ENCODE data around the gene NEO1.
A peak's percentile ranks its signal among the peaks of the same experiment; 100 is the strongest.

Gene NEO1

DNA sequence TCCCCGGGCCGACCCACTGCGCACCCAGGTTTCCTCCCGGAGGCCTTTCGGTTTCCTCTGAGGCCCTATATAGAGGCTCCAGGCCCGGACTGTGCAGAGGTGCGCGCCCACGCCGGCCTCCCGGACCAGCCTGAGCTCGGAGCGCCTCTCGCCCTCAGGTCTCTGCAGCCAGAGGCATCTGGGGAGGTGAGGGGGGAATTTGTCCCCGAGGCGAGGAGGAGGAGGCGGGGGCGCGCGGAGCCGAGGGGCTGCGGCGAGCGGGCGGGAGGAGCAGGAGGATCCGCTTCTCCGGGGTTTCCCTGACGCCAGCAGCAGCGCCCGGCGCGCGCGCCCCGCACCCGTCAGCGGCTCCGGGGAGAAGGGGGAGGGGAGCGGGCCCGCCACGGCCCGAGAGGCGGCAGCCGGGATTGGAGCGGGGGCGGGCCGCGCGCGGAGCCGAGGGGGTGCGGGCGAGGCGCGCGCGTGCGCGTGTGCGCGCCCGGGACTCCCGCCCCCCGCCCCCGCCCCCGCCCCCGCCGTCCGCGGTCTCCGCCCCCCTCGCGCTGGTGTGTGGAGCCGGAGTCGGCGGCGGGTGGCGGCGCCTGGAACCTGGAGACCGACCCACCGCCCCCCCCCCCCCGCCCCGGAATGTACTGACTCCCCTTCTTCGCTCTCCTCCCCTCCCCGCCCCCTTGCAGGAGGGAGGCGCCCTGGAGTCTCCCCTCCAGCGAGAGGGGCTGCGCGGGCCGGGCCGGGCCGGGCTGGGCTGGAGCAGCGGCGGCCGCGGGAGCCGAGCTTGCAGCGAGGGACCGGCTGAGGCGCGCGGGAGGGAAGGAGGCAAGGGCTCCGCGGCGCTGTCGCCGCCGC lies at the start of gene NEO1:
NEO1 (plus strand) TSS at position 657 of the 846 bp plus-strand sequence. CDS start 213 bp downstream, outside the sequence.
- DNase-seq (ENCODE audit: low spot score), result peak; percentile 95

- DNase-seq (ENCODE audit: low spot score), result no peak
These were observed 47.8 kb upstream of the NEO1 start for GRCh38 chr15:73004462-73004861.

GRCh38 chr15:73005032-73005431 lies 47.2 kb upstream of the NEO1 start:
- DNase-seq (ENCODE audit: low spot score), result no peak

DNA sequence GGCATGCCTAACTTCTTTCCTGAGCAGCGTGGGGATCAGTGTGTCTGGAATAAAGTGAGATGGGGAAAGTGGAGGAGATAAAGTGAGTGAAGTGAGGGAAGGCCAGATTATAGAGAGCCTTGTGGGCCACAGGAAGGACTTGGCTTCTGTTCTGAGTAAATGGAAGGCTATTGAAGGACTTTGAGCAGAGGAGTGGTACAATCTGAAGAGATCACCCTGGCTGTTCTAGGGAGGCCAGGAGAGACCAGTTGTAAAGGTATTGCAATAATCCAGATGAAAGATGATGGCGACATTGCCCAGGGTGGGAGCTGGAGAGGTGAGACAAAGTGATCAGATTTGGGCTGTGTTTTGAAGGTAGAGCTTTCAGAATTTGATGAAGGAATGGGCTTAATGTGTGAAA lies 46.8 kb upstream of the NEO1 start:
- no peak for DNase-seq (ENCODE audit: low spot score)

GRCh38 chr15:73006523-73006922 lies 45.7 kb upstream of the NEO1 start:
- DNase-seq (ENCODE audit: low spot score), result no peak

- DNase-seq (ENCODE audit: low spot score), result no peak
These were observed 42.9 kb upstream of the NEO1 start for GRCh38 chr15:73009066-73010056.

DNA sequence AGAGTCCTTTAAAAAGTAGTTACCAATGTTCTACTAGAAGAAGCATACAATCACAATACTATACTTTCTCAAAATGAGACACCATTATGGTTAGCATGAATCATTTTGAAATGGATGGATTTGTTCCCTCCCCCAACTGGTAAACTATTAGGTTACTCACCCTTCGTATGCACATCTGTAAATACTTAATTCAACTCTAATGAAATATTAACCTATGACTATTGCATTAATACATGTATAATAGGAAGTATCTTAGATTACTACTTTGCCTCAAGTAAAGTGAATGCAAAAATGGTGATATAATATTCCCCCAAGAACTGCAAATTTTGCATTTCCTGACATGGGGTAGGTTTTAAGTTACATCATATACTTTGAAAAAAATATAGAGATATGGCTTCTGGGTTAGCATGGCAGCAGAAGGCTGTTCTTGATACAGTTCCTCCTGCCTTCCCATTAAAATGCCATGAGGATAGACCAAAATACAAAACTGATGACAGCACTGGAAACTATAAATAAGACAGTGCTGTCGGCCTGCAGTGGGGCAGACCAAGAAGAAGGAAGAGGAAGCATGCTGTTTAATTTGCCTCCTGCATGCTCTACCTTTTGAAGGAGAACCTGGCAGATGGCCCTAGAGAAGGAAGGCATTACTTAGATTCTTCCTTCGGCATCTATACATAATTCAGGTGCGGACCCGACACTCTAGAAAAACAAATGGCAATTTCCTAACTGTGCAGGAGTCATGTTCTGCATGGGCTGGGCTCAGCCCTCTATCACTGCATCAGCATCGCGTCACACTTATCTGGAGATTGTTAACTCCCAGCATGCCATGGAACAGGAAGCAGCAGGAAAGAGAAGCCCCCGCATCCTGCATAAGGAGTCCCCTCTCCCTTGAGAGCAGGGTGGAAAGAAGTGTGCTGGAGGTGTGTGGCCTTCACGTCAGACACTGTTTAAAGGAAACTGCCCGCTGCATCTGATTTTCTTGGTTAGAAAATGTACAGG lies 41.8 kb upstream of the NEO1 start:
- DNase-seq (ENCODE audit: low spot score), result no peak

GRCh38 chr15:73014904-73015303 lies 37.4 kb upstream of the NEO1 start:
- DNase-seq (ENCODE audit: low spot score), result no peak

DNA sequence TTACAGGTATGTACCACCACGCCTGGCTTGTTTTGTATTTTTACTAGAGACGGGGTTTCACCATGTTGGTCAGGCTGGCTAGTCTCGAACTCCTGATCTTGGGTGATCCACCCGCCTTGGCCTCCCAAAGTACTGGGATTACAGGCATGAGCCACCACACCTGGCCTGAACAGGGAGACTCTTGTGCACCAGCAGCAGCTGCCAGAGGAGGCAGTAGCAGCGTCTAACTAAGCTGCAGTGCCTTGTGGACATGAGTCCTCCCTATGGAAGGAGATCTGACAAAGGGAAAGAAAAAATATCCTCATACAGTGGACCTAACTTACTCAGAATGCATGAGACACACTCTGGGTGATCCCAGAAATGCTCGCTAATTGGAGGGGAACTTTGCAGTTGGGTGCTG lies 36.8 kb upstream of the NEO1 start:
- DNase-seq (ENCODE audit: low spot score), result no peak

- no peak for DNase-seq (ENCODE audit: low spot score)
These were observed 34.3 kb upstream of the NEO1 start for GRCh38 chr15:73017987-73018386.

- DNase-seq (ENCODE audit: low spot score), result no peak
These were observed 33.1 kb upstream of the NEO1 start for GRCh38 chr15:73019154-73019553.

DNA sequence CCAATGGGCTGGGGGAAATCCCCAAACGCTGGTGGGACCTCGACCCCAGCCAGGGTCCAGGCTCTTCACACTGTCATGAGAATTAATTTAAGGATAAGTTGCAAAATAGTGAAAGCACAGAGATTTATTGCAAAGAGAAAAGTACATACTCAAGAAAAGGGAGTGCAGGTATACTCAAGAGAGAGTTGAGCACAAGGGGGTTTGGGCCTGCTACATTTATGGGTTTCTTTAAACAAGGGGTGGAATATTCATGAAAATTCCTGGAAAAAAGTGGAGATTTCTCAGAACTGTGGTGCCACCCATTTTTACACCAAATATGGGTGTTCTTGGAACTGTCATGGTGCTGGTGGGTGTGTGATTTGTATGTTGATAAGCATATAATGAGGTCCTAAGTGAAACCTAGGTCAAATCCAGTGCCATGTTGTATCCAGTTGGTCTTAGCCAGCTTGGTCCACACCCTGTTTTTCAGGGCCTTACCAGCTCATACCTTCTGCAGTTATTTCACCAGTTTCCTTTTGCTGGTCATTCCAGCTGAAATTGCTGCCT lies 32.6 kb upstream of the NEO1 start:
- no peak for DNase-seq (ENCODE audit: low spot score)

DNA sequence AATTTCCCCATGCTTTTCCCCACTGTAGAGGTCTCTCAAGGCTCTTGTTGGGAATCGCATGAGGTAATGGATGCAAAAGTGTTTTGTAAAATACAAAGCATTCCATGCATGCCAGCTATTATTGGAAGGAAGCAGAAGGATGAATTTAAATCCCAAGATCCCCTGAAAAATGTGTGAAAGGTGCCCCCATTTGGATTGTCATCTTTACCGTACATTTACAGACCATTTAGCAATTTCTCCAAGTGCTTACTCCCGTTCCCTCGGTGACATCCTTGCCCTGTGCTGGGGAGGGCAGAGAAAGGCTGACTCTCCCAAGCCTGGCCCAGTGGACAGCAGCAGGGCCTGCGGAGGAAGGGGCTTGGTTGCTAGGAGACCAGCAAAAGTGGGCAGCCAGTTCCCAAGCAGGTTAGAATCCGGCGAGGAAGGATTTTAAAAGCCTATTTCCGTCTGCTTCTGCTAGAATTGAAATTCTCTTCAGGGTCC lies 31.1 kb upstream of the NEO1 start:
- no peak for DNase-seq (ENCODE audit: low spot score)

- DNase-seq (ENCODE audit: low spot score), result no peak
These were observed 30.1 kb upstream of the NEO1 start for GRCh38 chr15:73022161-73022560.

DNA sequence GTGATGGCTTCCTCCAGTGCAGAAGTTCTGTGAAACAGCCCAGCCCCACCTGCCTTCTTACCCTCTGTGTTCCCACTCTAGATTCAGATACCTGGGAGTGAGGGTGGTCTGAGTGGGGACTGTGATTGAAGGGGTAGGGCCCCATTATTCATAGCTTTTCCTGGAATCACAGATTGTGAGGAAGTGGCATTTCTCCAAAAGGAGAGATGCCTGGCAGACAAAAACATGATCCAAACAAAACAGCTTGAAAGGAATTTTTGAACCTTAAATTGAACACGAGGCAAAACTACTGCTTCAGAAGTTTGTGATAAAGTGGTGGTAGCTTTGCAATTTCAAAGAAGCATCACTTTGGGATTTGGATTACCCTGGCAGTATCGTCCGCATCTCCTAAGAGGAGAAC lies 29.2 kb upstream of the NEO1 start:
- no peak for DNase-seq (ENCODE audit: low spot score)

DNA sequence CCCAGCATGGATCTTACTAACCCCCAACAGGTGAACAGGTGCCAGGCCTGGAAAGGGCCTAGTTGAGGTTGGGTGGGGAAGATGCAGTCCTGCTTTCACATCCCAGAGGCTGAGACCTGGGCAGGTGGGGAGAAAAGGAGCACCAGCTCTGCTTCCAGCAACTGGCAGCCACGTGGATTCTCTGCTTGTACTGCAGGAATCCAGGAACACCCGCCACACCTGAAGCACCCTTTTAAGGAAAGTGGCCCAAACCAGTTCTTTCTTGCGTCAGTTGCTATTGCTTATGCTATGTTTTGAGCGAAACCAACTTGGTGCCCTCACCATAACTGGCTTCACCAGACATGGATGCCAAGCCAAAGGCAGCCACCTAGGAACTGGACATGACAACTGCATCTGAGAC lies 28.1 kb upstream of the NEO1 start:
- DNase-seq (ENCODE audit: low spot score), result no peak

- DNase-seq (ENCODE audit: low spot score), result no peak
These were observed 25.7 kb upstream of the NEO1 start for GRCh38 chr15:73026511-73027054.

DNA sequence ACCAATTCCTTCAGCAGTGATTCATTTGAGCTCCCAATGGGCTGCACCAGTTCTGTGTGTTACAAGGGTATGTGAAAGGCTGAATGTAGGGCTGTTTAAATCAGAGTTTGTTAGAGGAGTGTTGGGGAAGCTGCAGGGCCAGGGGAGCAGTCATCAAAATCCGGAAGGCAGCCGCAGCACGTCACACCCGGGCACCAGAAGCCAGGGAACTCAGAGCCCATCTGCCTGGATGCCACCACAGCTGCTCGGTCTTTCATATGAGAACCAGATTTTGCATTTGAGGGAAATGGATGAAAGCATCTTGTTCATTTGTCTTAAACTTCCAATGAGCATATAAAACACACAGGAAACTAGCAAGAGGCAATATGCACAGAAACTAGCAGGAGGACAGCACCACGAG lies 24.2 kb upstream of the NEO1 start:
- no peak for DNase-seq (ENCODE audit: low spot score)

DNA sequence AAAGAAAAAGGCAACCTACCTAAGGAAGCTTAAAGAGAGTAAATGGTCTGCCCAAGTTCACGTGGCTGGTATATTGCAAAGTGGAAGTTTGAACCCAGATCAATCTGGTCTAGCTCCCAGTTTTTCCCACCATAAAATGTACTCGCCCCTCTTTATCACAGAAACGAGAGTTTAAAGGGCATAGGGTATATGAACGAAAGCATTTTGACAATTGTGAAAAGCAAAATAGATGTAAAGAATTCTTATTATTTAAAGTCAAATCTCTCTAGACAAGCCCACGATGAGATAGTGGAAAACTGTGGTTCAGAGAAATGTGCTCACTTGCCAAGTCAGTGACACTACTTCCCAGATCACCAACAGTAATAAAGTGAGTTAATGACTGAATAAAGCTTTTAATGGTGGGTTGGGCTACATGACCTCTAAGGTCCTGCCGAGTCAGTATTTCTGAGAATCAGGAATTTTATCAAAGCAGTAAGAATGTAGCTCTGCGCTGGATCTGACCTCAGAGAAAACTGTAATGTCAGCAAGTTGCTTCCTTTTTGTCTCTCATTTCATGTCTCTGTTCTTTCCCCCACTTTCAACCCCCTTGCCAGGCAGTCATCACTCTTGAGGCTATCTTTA lies 23.3 kb upstream of the NEO1 start:
- no peak for DNase-seq (ENCODE audit: low spot score)

DNA sequence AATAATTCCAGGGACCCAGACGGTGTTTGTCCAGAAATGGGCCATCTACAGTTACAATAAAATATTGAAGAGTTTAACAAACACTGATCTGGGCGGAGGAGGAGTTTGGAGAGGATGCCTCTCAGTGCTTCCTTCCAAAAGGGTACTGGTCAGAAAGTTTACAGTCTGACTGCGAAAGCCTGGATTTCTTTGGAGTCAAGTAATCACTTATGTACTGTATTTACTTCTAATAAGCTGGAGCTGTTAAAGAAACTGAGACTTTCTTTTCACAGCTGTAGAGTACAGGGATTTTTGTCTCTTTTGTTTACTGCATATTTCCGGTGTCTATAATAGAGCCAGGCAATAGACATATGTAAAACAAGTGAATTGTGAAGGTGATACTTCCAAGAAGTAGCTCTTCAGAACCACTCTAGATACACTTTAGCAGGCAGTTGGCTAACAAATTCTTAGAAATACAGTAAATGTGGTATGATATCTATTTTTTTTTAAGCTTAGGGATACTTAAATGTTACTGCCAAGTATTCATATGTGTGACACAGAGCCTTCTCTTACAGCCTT lies 22.1 kb upstream of the NEO1 start:
- no peak for DNase-seq (ENCODE audit: low spot score)

All from AG08396 (cell line).